GM12891 (cell line): ENCODE data around the gene INHA.

ENCODE experiments used
- DNase-seq: peaks from one replicate; pipeline ENCODE4 v3.0.0; 2011; ENCODE audit warnings: low spot score; ENCODE audit not compliant: insufficient read length
- FAIRE-seq: peaks from 2 replicates; lab custom pipeline; 2011; peaks lifted over from hg19 to GRCh38; lab: Jason Lieb, UNC
- PAX5 ChIP-seq: IDR thresholded peaks from 2 replicates; pipeline ENCODE4 v1.6.1; 2011; ENCODE audit warnings: low read length, moderate library complexity, mild to moderate bottlenecking; ENCODE audit not compliant: insufficient read depth, severe bottlenecking
- POLR2A ChIP-seq: IDR thresholded peaks from 2 replicates; pipeline ENCODE4 v1.6.1; 2011; ENCODE audit warnings: low read depth, low read length, control low read depth
- POLR2AphosphoS5 ChIP-seq: IDR thresholded peaks from 2 replicates; pipeline ENCODE4 v1.6.1; 2011; ENCODE audit warnings: low read depth, low read length, control low read depth
- POU2F2 ChIP-seq: IDR thresholded peaks from 2 replicates; pipeline ENCODE4 v1.6.1; 2011; ENCODE audit warnings: low read depth, mild to moderate bottlenecking, control low read depth, low read length, moderate library complexity
- SPI1 ChIP-seq: IDR thresholded peaks from 2 replicates; pipeline ENCODE4 v1.6.1; 2011; ENCODE audit warnings: low read depth, low read length, control low read depth
- TAF1 ChIP-seq: IDR thresholded peaks from 2 replicates; pipeline ENCODE4 v1.6.1; 2011; ENCODE audit warnings: low read depth, low read length, control low read depth

The INHA gene

DNA sequence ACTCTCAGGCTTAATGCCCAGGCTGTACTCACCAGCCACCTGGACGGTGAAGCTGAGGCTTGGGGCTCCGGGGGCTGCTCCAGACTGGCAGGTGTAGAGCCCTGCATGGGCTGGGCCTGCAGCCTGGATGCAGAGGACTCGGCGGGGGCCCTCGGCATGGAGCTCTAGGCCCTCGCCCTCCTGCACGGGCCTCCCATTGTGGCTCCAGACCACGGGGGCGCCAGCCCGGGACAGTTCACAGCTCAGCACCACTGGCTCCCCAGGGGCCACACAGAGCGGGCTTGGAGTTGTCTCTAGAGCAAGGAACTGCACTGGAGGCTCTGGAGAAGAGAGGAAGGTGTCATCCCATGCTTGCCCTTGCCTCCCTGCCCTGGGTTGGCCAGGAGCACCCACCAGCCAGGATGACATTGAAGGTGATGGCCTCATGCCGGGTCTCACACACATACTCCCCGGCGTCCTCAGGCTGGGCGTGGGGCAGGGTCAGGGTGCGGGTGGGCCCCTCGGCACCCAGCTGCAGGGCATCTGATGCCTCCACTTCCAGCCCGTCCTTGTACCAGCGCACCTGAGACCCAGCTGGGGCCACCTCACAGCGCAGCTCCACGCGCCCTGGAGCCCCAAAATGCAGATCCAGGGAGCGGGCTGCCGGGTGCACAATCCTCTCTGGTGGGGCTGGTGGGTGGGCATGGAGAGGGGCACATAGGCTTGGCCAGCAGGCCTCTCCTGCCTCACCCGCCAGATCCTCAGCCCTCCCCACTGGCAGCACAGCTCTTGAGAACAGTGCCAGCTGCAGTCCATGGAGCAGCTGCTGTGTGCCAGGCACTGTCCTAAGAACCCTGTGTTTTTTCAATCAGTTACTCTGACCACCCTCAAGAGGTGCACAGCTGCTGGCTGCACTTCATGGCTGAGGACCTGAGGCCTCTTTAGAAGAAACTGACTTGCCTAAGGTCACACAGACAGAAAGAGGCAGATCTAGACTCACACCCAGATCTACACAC lies 14.0 kb upstream of the INHA start:
- FAIRE-seq (no peak), DNase-seq (no peak)
- TF ChIP-seq POLR2A: no peak
- no peak for TF ChIP-seq TAF1
- TF ChIP-seq SPI1: no peak
- TF ChIP-seq POU2F2: no peak
- TF ChIP-seq POLR2AphosphoS5: no peak
- TF ChIP-seq PAX5: no peak

GRCh38 chr2:219559156-219559915 lies 12.8 kb upstream of the INHA start:
- FAIRE-seq (no peak), DNase-seq (no peak)
- TF ChIP-seq SPI1: no peak
- no peak for TF ChIP-seq POLR2A
- no peak for TF ChIP-seq POU2F2
- TF ChIP-seq POLR2AphosphoS5: no peak
- TF ChIP-seq TAF1: no peak
- TF ChIP-seq PAX5: no peak

DNA sequence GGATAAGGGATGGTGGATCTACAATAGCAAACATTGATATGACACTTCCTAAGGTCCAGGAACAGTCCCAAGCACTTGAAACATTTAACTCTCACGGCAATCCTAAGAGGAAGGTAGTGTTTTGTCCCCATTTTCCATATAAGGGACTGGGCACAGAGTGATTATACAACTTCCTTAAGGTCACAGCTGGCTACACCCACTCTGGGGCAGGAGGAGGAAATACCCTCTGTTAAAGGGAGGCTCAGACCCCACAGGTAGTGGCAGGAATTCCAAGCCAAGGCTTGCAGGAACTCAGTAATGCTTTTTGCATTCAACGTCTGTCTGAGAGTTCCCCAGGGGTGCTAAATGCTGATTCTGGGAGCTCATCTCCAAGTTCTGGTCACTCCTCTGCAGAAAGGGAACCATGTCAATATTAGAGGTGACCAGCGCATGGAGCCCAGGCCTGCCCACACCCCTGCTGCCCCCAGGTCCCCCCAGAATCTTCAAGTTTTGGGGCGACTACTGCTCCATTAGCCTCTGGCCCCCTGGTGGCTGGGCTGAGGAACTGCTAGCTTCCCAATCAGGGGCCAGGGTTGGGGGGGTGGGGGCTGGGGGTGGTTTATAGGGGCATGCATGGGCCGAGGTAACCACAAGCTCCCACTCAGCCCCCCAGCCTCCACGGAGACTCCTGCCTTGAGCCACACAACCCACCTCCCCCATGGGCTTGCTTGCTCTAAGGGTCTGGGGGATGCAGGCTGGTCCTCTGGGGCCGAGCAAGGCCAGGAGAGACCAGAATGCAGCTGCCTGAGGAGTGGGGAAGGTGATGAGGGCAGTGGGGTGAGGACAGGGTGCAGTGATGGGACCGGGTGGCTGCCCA lies 11.8 kb upstream of the INHA start:
- TF ChIP-seq PAX5: no peak
- no peak for TF ChIP-seq SPI1
- no peak for TF ChIP-seq POLR2AphosphoS5
- no peak for TF ChIP-seq POU2F2
- no peak for TF ChIP-seq TAF1
- no peak for TF ChIP-seq POLR2A
- no peak for FAIRE-seq
- peak; percentile 72 for DNase-seq

DNA sequence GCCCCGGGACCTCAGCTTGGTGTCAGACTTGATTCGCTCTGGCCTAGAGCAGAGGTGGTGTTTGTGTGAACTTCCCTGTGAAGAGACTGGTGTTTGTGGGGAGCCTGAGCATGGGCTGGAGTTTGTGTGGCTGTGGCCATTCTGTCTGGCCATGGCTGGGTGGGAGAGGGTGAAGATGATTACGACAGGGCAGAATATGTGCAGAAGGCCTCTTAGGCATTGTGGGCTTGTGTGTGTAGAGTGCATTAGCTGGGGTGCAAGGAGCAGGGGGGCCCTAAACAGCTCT lies 11.3 kb upstream of the INHA start:
- DNase-seq: no peak
- FAIRE-seq: no peak
- no peak for TF ChIP-seq PAX5
- TF ChIP-seq POU2F2: no peak

GRCh38 chr2:219561179-219562048 lies 10.7 kb upstream of the INHA start:
- TF ChIP-seq TAF1: no peak
- TF ChIP-seq POU2F2: no peak
- TF ChIP-seq POLR2AphosphoS5: no peak
- TF ChIP-seq SPI1: no peak
- DNase-seq (no peak), FAIRE-seq (no peak)

- FAIRE-seq: no peak
- TF ChIP-seq POLR2A (no peak), POU2F2 (no peak), TAF1 (no peak), PAX5 (no peak)
These were observed 9.8 kb upstream of the INHA start for GRCh38 chr2:219562049-219563020.

DNA sequence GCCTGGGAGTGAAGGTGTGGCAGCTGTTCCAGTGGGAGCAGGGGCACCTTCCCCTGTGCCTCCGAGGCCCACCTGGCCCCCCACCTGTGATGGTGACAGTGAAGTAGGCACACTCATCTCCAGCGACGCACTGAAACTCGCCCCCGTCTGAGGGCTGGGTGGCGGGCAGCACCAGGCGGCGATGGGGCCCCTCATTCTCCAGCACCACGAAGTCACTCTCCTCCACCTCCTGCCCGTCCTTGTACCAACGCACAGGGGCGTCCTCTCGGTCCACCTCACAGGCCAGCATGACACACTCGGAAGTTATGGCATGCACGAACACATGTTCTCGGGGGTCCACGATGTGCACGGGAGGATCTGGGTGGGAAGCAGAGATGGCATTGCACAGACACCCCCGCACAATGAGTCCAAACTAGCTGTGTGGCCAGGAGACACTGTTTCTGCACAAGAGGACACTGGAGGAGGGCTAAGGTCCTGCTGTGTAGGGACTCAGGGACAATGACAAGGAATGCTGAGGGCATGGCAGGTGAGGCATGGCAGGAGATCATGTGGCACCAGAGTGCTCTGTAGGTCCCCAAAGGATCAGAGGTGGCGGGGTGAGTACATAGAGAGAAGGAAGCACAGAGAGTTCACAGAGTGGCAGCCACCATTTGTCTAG lies 8.7 kb upstream of the INHA start:
- FAIRE-seq: no peak
- TF ChIP-seq PAX5 (no peak), POLR2AphosphoS5 (no peak), POU2F2 (no peak), SPI1 (no peak), POLR2A (no peak), TAF1 (no peak)
- DNase-seq: no peak

More at GRCh38 chr2:219562049-219563020, 9.8 kb upstream of the INHA start:
- no peak for DNase-seq
